DOHH2 (cell line): ENCODE measurements around the gene FAM20C.

Experiments used
- EZH2phosphoT487 ChIP-seq: fragments of 200-600 bp; sonication (generic); IDR thresholded peaks from 2 replicates; pipeline ENCODE4 v1.6.1; 2017; ENCODE audit warnings: borderline replicate concordance, mild to moderate bottlenecking, antibody characterized with exemption, low read length, moderate library complexity, mixed read lengths
- TF ChIP-seq, protein P1 (sequence below): fragments of 200-600 bp; sonication (generic); IDR thresholded peaks from one replicate; pipeline ENCODE4 v1.5.1; 2014; ENCODE audit warnings: antibody characterized with exemption, mild to moderate bottlenecking, low read depth, low read length; ENCODE audit not compliant: poor library complexity, severe bottlenecking

DNA sequence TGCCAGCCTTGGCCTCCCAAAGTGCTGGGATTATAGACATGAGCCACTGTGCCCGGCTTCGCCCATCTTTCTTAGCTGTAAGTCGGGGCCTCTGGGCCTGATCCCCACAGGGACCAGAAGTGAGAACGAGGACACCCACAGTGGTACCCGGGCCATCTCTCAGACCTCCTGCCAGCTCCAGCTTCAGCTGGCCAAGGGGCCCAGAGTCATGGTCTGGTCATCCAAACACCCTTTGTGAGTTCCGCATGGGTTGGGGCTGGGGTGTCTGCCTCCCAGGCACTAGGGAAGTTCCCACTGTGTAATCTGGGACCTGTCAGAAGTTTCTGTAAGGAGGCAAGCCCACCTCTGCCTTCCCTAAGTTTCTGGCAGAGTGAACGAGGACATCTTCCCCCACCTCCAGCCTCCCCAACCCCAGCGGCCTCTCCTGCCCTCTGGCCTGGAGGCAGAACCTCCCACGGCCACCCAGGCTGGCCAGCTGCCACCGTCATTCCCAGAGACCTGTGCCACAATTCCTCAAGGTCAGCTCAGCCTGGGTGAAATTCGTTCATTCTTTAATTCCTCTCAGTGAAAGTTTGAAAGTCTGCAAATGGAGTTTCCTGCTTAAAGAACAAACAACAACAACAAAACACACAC, 78.1 kb downstream of the FAM20C start:
- TF ChIP-seq, protein P1, sequence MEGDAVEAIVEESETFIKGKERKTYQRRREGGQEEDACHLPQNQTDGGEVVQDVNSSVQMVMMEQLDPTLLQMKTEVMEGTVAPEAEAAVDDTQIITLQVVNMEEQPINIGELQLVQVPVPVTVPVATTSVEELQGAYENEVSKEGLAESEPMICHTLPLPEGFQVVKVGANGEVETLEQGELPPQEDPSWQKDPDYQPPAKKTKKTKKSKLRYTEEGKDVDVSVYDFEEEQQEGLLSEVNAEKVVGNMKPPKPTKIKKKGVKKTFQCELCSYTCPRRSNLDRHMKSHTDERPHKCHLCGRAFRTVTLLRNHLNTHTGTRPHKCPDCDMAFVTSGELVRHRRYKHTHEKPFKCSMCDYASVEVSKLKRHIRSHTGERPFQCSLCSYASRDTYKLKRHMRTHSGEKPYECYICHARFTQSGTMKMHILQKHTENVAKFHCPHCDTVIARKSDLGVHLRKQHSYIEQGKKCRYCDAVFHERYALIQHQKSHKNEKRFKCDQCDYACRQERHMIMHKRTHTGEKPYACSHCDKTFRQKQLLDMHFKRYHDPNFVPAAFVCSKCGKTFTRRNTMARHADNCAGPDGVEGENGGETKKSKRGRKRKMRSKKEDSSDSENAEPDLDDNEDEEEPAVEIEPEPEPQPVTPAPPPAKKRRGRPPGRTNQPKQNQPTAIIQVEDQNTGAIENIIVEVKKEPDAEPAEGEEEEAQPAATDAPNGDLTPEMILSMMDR: no peak
- TF ChIP-seq EZH2phosphoT487: no peak
